Measurements from ENCODE around the gene IPO9.

GRCh38 chr1:201898992-201899391 is 70.0 kb downstream of the IPO9 start:
- TF ChIP-seq CTCF (IDR thresholded peaks at IDR 0.05 in 2 of 3, conservative IDR thresholded peaks at IDR 0.05 in 1 of 3; ENCODE audit: borderline replicate concordance in 1 of 3, insufficient read depth in 1 of 3, low read depth in 2 of 3, low read length in 2 of 3) (no peak), ZFX (IDR thresholded peaks at IDR 0.05) (no peak)
